ENCODE results near the gene FGF1.
"Not testable (repeated sequence)": the region's sequence is repeated elsewhere in the genome, so short reads cannot be mapped to it uniquely, and the experiment has no call there.

FGF1 gene

DNA sequence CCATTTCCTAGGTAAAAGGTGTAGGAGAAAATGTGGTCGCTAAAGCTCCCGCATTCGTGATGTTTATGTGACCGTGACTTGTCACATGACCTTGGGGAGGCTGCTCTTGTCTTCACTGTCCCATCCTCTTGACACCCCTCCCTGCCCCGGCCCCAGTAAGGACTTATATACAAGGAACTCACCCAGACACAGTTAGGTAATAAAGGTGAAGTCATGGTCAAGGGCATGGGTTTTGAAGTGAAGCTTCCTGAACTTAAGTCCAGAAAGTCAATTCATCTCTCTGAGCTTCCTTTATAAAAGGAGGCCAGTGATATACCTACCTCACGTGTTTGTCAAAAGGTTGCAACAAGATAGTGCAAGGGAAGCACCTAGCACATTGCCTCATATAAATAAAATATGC lies 17.6 kb downstream of the FGF1 start:
- no peak for DNase-seq

DNA sequence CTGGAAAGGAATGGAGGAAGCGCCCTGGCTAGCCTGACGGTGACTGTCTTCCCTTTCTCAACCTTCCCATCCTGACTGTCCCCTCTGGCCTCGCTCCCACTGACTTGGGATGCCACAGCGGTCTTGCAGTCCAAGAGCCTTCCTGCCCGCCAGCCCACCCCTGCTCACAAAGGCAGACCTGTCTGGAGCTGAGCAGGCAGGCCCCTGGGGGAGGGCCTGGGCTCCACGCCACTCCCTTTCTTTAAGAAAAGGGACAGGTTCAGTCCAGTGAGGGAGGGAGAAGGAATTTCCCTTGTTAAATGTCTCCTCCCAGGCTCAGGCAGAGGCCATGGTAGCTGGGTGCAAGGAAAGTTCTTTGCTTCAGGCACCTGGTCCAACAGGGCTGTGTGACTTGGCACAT lies 18.1 kb downstream of the FGF1 start:
- no peak for DNase-seq

DNA sequence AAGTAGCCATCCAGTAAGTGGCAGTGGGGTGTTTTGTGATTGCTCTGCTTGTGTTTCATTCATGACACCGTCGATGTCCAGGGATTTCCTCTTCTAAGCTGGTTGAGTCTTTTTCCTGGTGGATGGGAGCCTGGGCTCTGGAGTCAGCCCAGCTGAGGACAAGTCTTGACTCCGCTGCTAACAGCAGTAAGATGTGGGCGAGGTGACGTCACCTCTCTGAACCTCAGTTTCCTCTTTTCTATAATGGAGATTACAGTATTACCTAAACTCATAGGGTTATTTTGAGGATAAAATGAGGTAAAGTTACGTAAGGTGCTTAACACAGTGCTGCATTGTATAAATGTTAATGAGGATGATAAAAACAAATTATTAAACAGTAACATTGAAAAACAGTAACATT lies 21.3 kb downstream of the FGF1 start:
- DNase-seq: no peak

DNA sequence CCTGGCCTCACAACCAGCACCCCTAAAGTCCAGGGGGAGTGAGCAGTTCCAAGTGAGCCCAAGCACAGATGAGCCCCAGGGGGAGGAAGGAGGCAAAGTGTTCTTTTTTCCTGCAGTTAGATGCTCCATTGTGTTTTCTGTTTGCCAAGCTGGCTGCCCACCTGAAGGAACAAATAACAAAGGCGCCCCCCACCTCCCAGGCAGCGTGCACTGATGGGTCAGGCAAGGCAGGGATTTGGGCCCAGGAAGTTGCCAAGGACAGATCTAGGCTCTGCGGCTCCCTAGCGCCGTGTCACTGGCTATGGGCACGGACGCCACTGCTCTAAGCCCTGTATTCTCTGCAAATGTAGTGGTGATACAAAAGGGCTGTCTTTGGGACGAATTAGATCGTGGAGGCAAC lies 21.8 kb downstream of the FGF1 start:
- DNase-seq: no peak

DNA sequence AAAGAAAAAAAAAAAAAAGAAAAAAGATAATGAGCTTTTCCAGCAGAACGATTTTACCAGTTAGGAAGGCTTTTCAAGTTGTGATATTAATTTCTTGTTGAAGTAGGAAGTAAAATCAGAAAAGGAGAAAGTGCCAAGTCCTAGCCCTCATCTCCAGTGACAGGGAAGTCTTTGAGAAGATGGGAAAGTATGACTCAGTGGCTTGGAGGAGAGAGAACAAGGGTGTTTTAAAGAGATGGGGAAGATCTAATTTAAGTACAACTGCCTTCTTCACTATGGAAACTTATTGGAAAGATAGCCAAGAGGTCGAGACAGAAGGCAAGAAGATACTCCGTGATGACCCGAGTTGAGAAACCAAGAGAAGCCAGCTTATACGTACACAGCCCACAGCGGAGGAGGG lies 22.6 kb downstream of the FGF1 start:
- DNase-seq: no peak

DNA sequence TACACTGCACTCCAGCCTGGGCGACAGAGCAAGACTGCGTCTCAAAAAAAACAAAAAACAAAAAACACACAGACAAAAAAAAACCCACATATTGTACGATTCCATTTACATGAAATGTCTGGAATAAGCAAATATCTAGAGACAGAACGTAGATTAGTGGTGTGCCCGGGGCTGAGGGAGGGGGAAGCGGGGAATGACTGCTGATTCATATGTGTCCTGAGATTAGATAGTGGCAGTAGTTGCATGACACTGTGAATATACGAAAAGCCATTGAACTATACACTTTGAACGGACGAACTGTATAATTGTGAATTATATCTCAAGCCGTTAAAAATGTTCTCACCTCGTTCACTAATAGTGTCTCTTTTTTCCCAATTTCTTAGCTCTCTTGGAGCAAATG lies 23.9 kb downstream of the FGF1 start:
- no peak for DNase-seq

DNA sequence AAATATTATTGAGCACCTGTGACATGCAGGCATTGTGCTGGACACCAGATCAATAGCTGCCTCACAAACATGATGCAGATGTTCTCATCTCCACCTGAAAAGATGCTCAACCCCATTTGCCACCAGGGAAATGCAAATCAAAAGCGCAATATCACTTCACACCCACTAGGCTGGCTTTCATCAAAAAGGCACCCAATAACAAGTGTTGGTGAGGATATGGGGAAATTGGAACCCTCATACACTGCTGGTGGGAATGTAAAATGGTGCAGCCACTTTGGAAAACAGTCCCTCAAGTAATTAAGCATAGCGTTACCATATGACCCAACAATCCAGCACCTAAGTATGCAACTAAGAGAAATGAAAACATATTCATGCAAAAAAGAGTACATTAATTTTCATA lies 24.7 kb downstream of the FGF1 start:
- DNase-seq: no peak

DNA sequence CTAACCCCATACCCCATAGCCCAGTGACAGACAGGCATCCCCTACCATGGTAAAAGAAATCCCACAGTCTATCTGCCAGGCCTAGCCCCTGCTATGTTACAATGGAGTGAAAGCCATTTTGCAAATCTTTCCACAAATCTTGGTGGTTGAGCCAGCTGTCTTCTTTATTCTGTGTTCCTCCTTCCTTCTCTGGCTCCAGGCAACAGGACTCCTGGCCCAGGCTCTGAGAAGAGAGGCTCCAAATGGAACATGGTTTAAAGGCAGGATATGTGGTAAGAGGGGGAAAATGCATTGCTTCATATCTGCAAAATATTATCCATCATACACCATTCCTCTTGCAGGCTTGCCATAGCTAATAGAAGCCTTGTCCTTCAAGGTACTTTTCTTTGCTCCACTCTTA lies 25.2 kb downstream of the FGF1 start:
- no peak for DNase-seq

DNA sequence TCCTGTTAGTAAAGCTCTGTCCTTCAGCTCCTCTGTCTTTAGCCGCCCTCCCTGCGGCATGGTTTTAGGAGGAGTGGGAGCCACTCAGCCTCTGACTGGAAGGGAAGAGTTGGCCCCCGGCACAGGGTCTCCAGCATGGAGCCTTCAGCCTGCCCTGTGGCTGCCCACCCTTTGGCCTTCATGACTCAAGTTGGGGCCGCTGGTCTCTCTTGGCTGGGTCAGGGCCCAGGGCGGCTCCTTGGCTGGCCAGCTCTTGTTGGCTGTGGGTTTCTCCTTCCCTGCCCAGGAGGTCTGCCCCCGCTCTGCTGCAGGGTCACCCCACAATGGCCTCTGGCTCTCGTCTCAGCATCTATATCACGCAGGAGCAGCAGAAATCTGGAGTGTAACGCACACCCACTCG lies 25.7 kb downstream of the FGF1 start:
- DNase-seq: no peak

DNA sequence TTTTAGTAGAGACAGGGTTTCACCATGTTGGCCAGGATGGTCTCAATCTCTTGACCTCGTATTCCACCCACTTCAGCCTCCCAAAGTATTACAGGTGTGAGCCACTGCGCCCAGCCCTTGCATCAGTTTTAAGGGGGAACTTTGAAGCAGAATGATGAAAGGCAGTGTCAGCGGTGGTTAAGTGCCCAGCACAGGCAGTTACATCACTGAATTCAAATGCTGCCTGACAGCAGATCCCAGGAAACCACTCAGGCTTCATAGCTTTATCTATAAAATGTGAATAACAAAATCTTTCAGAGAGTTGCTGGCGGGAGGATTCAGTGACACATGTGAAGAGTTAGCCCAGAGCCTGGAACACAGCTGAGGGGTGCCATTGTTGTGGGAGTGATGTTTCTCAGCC lies 26.5 kb downstream of the FGF1 start:
- DNase-seq: no peak

DNA sequence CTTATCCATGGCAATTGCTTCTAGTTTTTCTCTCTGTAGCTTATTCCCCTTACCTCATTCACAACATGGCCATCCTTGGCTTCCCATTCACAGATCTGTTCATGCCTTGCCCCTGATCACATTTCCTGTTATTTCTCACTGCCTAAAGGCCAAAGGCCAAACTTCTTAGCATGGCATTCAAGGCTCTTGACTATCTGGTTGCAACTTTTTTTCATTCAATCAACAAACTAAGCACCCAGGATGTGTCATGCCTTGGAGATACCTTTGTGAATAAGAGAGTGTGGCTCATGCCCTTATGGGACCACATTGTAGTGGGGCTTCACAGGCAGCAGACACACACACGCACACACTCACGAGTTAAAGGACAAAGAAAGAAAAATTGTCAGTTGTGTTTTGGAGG lies 27.6 kb downstream of the FGF1 start:
- DNase-seq: no peak

DNA sequence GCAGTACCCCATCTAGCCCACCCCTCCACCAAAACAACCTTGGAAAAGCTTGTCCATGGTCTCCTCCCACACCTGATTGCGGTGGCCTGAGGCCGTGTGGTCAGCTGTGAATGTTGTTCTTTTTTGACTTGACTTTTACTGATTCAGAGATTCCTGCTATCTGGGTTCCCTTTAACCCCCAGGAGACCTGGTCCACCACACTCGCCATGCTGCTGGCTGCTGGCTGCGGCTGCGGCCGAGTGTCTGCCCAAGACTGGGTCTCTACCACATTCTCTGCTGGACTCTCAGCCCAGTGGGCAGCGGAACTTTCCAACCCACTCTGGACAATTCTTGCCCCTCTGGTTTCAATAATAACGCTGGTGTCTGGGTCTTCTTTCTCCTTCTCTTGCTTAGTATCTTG lies 28.4 kb downstream of the FGF1 start:
- no peak for DNase-seq

DNA sequence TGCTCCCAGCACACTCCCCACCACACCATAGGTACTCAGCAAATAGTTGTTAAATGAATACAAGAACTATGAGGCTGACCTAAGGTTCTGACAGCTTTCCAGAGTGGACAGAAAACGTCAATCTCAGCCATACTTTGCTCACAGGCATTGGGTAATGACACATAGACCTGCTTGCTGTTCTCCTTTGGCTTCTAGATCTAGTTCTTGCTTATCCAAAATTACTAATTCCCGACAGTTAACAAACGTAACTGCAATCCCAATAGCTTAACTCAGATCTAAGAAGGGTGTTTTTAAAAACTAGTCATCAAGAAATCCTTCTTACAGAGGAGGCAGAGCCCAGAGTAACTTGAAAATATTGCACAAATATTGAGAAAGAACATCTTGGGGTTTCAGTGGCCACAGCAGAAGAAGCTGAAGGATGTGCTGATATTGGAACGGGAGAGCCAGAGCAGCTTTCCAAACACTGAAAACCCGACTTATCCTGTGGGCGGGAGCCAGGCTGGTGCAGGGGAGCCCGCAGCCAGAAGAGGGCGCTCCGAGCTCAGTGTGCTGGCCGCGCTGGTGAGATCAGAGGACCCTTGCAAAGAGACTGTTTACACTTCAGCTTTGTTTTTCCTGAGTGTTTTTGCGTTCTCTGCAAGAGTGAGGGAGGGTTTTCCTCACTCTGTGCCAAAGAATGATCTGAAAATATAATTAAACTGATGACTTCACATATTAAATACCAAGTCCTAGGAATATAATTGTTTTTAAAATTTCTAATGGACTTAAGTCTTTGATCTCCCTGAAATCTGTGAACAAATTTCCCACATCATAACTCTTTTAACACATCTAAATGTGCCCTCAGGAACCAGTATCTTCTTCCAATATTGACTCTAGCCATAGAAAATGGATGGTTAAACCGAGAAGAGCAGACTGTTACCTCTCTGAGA lies 30.3 kb downstream of the FGF1 start:
- peak; percentile 6 for DNase-seq

DNA sequence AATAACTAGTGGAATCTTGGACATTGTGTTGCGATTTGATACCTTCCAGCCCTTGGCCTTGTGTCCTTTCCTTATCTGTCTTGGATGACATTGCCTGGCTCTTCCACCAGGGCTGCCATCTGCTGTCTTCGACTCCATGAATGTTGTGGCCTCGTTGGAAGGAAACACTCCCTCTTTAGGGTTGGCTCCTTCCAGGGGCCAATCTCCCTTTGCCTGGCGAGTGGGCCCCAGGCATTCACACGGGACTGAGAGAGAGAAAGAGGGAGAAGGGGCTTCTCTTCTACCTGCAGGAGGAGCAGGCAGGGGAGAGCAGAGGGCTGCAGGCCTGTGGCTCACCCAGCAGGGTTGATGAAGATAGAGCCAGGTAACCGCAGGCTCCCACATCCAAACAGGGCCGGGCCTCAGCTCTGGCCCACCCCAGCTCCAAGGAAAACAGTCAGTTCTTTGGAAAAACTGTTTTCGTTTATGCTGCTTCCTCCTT lies 31.3 kb downstream of the FGF1 start:
- no peak for DNase-seq

DNA sequence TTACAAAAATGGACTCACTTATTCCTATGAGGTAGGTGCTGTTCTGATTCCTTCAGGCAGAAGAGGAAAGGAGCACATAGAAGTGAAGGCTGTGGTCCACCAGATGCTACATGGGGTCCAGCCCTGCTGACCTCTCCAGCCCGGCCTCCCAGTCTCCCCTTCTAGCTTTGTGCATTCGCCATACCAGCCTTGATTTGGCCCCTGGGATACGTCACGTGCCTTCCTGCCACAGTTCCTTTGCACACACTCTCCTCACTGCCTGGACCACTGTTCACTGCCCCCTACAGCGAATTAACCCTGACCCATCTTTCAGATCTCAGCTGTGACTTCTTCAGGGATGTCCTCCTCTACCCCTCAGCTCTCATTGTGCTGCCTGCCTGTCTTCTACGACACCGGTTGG lies 32.6 kb downstream of the FGF1 start:
- no peak for DNase-seq

DNA sequence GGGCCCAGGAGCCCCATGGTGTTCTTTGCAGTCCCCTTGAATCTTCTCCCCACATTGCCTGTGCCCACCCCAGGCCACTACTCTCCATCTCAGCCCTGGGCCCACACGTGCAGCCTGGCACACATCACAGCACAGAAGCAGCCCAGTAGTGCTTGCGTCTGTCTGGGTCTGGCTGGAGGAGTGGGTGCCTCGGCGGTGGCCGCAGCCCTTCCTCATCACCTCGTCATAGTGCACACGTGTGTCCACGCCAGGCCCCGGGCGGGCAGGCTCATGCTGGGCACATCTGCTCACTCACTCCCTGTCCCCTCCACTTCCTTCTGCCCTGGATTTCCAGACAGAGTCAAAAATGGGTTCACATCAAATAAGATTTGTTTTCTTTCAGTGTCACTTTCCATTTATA lies 33.3 kb downstream of the FGF1 start:
- no peak for DNase-seq

DNA sequence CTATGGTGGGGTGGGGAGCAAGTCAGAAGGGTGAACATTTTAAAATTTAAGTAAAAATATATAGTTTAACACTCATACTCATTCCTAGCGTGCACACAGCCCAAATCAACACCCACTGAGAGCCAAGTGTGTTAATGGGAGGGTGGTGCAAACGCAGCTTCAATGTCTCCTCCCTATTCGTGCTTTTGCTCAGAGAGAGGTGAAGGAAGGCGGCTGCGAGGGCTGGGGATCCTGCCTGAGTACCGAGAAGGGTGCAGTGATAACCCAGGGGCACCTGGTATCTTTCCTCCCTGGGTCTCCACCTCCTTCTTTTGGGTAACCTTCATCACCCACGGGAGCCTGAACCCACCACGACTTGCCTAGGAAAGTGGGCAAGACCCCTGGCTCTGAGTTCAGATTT lies 35.0 kb downstream of the FGF1 start:
- DNase-seq: no peak

DNA sequence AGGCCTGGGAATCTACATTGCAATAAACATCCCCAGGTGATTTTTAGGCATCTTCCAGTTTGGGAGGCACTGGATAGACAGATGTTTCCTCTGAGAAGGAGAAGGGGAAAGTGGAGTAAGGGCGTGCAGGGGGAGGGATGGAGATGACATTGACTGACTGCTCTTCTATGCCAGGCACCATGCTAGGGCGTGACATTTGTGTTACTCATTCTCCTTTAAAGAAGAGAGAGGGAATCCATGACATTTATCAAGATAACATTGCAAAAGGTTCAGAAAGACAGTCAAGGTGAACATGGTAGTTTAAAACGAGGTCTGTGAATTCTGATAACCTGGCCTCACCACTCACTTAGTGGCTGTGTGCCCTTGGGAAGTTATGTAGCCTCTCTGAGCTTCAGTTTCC lies 35.8 kb downstream of the FGF1 start:
- DNase-seq: no peak

DNA sequence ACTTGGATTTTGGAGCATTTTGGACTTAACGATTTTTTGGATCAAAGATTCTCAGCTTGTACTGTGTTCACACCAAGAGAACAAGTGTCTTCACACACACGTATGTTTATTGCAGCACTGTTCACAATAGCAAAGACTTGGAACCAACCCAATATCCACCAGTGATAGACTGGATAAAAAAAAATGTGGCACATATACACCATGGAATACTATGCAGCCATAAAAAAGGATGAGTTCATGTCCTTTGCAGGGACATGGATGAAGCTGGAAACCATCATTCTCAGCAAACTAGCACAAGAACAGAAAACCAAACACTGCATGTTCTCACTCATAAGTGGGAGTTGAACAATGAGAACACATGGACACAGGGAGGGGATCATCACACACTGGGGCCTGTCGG lies 37.8 kb downstream of the FGF1 start:
- not testable (repeated sequence) for DNase-seq

DNA sequence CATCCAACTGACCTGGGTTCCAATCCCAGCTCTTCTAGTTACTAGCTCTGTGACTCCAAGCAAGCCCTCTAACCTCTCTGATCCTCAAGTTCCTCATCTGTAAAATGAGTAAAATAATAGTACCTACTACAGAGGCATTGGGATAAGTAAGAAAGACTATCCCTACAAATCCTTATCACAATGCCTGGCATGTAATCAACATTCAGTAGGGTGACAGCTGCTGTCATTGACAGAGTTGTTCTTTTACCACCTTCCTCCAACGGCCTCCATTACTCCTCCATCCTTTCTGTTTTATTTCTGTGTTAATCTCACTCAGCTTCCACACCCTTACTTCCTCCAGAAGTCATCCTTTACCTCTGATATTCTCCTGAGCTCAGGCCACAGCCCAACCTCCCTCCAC lies 40.4 kb downstream of the FGF1 start:
- DNase-seq: no peak

DNA sequence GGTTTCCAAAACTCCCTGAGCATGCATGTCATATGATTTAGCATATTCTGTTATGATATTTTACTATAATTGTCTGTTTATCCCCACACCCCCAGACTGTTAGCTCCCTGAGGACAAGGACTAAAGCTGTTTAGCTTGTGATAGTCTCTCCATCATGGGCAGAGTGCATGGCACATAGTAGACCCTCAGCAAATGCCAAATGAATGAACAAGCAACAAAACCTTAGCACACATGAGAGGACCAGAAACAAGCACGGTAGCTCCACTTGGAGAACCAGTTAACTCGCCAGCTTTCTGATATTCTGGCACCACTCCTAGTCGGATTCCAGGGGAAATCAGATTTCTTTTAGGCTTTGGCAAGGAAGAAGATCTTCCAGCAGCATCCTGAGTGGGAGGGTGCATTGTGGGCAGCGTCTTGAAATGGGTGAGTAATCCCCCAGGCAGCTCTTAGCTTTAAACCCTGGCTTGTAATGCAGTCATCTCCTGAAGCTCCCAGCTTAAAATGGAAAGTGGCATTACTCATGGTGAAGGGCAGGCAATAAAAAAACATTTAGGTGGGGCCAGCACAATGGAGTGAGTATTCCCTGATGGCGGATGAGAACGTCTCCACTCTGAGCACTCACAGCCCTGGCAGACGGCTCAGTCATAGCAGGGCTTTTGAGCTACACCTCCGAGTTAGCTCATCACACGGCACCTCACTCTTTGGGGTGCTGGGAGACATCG lies 41.1 kb downstream of the FGF1 start:
- no peak for DNase-seq

DNA sequence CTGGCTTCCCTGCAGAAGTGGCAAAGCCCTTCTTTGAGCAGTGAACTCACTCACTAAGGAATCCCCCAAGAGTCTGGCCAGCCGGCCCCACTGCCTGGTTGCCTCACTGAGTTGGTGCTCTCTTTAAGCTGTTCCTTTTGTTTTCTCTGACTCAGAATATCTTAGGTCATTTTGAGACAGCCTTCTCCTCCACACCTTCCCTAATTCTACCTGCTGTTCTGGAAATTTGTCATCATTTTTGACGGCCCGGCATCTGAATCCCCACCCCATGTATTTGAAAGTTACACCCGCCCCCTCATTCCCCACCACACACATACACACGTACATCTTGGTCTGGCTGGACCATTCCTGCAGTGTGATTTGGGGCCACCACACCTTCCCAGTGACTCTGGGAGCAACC lies 41.8 kb downstream of the FGF1 start:
- DNase-seq: no peak

DNA sequence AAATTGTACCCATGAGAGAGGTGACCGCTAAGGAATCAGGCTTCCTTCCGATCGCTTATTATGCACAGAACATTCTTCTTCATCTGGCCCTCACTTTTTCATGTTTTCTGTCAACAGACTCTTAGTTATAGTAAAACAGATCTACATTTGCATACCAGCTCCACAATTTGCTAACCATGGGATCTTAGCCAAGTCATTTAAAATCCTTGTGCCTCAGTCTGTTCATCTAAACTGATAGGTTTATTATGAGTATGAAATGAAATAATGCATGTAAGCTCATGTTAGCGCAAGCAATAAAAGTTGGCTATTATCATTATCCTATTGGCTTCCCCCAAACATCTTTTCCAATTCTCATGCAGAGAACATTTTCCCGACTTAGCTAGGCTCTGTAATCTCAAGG lies 42.3 kb downstream of the FGF1 start:
- no peak for DNase-seq

DNA sequence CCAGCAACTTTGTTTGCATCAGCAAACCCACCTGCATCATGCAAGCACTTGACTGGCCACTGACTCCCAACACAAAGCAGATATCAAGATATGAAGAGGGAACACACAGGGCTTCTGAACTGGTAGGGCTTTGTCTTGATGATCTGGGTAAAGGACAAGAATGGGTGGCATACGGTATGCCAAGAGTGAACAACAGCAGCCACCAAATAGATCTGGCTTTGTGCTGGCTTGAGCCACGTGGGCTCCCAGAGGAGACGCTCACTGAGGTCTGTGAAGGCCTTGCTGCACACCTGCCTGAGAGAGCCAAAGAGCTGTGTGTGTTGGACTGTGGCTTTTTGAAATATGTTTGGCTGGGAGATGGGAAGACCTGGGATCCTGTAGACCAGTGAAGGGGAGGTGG lies 43.5 kb downstream of the FGF1 start:
- no peak for DNase-seq
